HepG2 (cell line): ENCODE results near the gene CFAP43. TPM values are rescaled to one million over a fixed set of nuclear protein-coding genes. Genes with fewer than 3 reads are reported as not detected.

Experiments used
- CCAR2 ChIP-seq: fragments of 200-400 bp; formaldehyde crosslinking; optimal IDR thresholded peaks from 2 replicates; pipeline ENCODE3; 2018; ENCODE audit warnings: low read depth, mild to moderate bottlenecking, low read length, moderate library complexity
- CEBPG ChIP-seq: IDR thresholded peaks from 2 replicates; pipeline ENCODE4 v1.6.1; 2016
- HNRNPLL ChIP-seq: fragments of 200-400 bp; formaldehyde crosslinking; IDR thresholded peaks from 2 replicates; pipeline ENCODE4 v1.6.1; 2017; ENCODE audit warnings: mild to moderate bottlenecking, low read depth, low read length; ENCODE audit not compliant: poor library complexity, severe bottlenecking
- IRX3 ChIP-seq: sonication (generic); formaldehyde crosslinking; IDR thresholded peaks from 2 replicates; pipeline ENCODE4 v1.8.1; 2023; ENCODE audit warnings: mild to moderate bottlenecking, low read depth, missing genetic modification reagents, borderline replicate concordance
- MYPOP ChIP-seq: sonication (generic); formaldehyde crosslinking; IDR thresholded peaks from 2 replicates; pipeline ENCODE4 v1.8.1; 2023; ENCODE audit warnings: mild to moderate bottlenecking, moderate library complexity, missing genetic modification reagents
- NFIC ChIP-seq: IDR thresholded peaks from 2 replicates; pipeline ENCODE4 v1.6.1; 2012; ENCODE audit warnings: mild to moderate bottlenecking, low read length, inconsistent platforms
- PRDM10 ChIP-seq: sonication (generic); formaldehyde crosslinking; IDR thresholded peaks from 2 replicates; pipeline ENCODE4 v1.4.0; 2020; ENCODE audit warnings: low read depth, missing genetic modification reagents
- RORA ChIP-seq: sonication (generic); formaldehyde crosslinking; IDR thresholded peaks from 2 replicates; pipeline ENCODE4 v1.5.0; 2020; ENCODE audit warnings: mild to moderate bottlenecking, missing genetic modification reagents, moderate library complexity
- SAP130 ChIP-seq: IDR thresholded peaks from 2 replicates; pipeline ENCODE4 v1.6.1; 2016; ENCODE audit warnings: low read depth
- STAG1 ChIP-seq: sonication (generic); formaldehyde crosslinking; IDR thresholded peaks from 2 replicates; pipeline ENCODE4 v1.4.0; 2020; ENCODE audit warnings: missing genetic modification reagents
- TFDP2 ChIP-seq: sonication (generic); formaldehyde crosslinking; IDR thresholded peaks from 2 replicates; pipeline ENCODE4 v1.4.0; 2020; ENCODE audit warnings: missing genetic modification reagents
- TRIM22 ChIP-seq: fragments of 450-650 bp; IDR thresholded peaks from 2 replicates; pipeline ENCODE4 v1.6.1; 2017
- ZBTB1 ChIP-seq: sonication (generic); formaldehyde crosslinking; IDR thresholded peaks from 2 replicates; pipeline ENCODE4 v1.4.0; 2020; ENCODE audit warnings: missing genetic modification reagents, borderline replicate concordance
- ZFX ChIP-seq: sonication (generic); formaldehyde crosslinking; IDR thresholded peaks from 2 replicates; pipeline ENCODE4 v1.4.0; 2020; ENCODE audit warnings: mild to moderate bottlenecking, low read depth, missing genetic modification reagents, moderate library complexity
- ZNF34 ChIP-seq: sonication (generic); formaldehyde crosslinking; IDR thresholded peaks from 2 replicates; pipeline ENCODE4 v1.4.0; 2020; ENCODE audit warnings: mild to moderate bottlenecking, missing genetic modification reagents, borderline replicate concordance
- ZNF572 ChIP-seq: sonication (generic); formaldehyde crosslinking; IDR thresholded peaks from 2 replicates; pipeline ENCODE4 v1.5.1; 2020; ENCODE audit warnings: mild to moderate bottlenecking, missing genetic modification reagents
- ZNF766 ChIP-seq: sonication (generic); formaldehyde crosslinking; IDR thresholded peaks from 2 replicates; pipeline ENCODE4 v1.5.0; 2020; ENCODE audit warnings: missing genetic modification reagents, borderline replicate concordance
- ZNF776 ChIP-seq: sonication (generic); formaldehyde crosslinking; IDR thresholded peaks from 2 replicates; pipeline ENCODE4 v1.4.0; 2020; ENCODE audit warnings: mild to moderate bottlenecking, missing genetic modification reagents
- polyA plus RNA-seq, 8 experiments: library from polyadenylated mRNA; depleted of rRNA in 3 of 8; stranded (reverse) in 7 of 8; unstranded in 1 of 8; fragments of >200 nt; fragmentation: Illumina TruSeq in 4 of 8; extraction: Trizol in 4 of 8; gene quantifications; 2 replicates each; pipeline versions ENCODE4 v1.2.1 to v1.2.3, GENCODE V29; 2011 to 2016; ENCODE audit warnings: low read depth in 4 of 8, missing spikeins in 1 of 8, mixed read lengths in 1 of 8; ENCODE audit not compliant: insufficient read depth in 1 of 8
- total RNA-seq, 5 experiments: library from RNA; depleted of rRNA; stranded (reverse); fragments of >200 nt; fragmentation: Illumina TruSeq; extraction: Trizol; gene quantifications; 2 replicates each; pipeline ENCODE4 v1.2.3, GENCODE V29; 2016; ENCODE audit warnings: low read depth in 1 of 5
- TF ChIP-seq, protein P1 (sequence below): sonication (generic); formaldehyde crosslinking; IDR thresholded peaks from 2 replicates; pipeline ENCODE4 v1.8.0; 2022; ENCODE audit warnings: mild to moderate bottlenecking, missing genetic modification reagents, moderate library complexity
- TF ChIP-seq, protein P2 (sequence below): sonication (generic); formaldehyde crosslinking; IDR thresholded peaks from 2 replicates; pipeline ENCODE4 v1.8.1; 2023; ENCODE audit warnings: mild to moderate bottlenecking, missing genetic modification reagents

CFAP43 gene
- total and polyA plus RNA-seq, 2 of the 13 experiments (the other 11 are each of a cell fraction or from before 2014, with no cell fraction given): 0.24 to 0.38 TPM

DNA sequence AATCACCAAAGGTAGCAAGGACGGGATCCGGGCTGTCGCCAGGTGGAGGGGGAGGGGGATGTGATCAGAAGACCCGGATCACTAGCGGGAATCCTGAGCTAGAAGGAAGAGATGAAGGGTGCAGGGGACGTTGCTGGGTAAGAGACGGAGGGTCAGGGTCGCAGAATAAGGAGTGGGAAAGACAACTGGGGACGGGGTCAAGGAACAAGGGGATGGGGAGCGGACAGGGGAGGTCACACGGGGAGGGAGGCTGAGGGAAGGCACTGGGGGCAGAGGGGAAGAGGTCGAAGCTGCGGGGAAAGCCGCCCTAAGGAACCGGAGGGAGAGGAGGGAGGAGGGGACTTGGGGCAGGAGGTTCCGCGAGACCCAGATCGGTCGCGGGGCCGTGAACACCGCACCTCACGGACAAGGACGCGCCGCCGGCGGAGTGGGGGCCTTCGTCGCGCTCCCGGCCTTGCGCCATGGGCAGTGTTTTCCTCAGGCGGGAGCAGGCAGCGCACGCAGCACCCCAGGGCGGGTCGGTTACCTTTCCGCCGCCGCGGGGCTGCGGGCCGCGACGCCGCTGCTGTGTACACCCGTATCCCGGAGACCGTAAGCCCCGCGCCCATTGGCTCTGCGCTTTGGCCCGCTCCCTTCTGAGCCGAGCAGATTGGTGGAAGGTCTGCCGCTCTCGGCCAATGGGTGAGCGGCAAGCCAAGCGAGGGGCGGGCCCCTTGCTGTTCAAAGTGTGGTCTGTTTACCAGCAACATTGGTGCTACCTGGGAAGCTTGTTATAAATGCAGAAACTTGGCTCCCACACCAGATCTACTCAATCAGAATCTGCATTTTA is at the start of gene CFAP43 (continued):
- peak; percentile 92 for TF ChIP-seq ZFX (CRISPR knock-in tag)
- no peak for TF ChIP-seq NFIC
- TF ChIP-seq MYPOP (CRISPR knock-in tag): peak; percentile 59; the same call in 1 of the 2 replicates
- TF ChIP-seq, protein P1, sequence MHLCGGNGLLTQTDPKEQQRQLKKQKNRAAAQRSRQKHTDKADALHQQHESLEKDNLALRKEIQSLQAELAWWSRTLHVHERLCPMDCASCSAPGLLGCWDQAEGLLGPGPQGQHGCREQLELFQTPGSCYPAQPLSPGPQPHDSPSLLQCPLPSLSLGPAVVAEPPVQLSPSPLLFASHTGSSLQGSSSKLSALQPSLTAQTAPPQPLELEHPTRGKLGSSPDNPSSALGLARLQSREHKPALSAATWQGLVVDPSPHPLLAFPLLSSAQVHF (CRISPR knock-in tag): peak; percentile 87; the same call in 1 of the 2 replicates
- TF ChIP-seq, protein P2, sequence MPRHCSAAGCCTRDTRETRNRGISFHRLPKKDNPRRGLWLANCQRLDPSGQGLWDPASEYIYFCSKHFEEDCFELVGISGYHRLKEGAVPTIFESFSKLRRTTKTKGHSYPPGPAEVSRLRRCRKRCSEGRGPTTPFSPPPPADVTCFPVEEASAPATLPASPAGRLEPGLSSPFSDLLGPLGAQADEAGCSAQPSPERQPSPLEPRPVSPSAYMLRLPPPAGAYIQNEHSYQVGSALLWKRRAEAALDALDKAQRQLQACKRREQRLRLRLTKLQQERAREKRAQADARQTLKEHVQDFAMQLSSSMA: no peak
- peak; percentile 100 for TF ChIP-seq SAP130 (CRISPR knock-in tag)
- peak; percentile 87 for TF ChIP-seq TFDP2 (CRISPR knock-in tag)
- TF ChIP-seq ZNF766 (CRISPR knock-in tag): no peak
- TF ChIP-seq CEBPG (CRISPR knock-in tag): peak; percentile 28; the same call in 1 of the 2 replicates
- peak; percentile 73 for TF ChIP-seq HNRNPLL
- TF ChIP-seq PRDM10 (CRISPR knock-in tag): no peak
- TF ChIP-seq ZBTB1 (CRISPR knock-in tag): no peak
- TF ChIP-seq ZNF776 (CRISPR knock-in tag): no peak; the same call in 1 of the 2 replicates
- no peak for TF ChIP-seq TRIM22
- TF ChIP-seq ZNF572: no peak
- no peak for TF ChIP-seq RORA (CRISPR knock-in tag)
- TF ChIP-seq IRX3 (CRISPR knock-in tag): peak; percentile 48; the same call in 1 of the 2 replicates
- no peak for TF ChIP-seq STAG1 (CRISPR knock-in tag)
- TF ChIP-seq ZNF34 (CRISPR knock-in tag): no peak
- no peak for TF ChIP-seq CCAR2
